Fibroblast of upper back skin (primary cell): ENCODE results near the gene CPA2.

ENCODE experiments used
- DNase-seq: peaks from one replicate; pipeline ENCODE4 v3.0.0-alpha.2; 2013

The CPA2 gene

GRCh38 chr7:130256704-130257103 lies 10.0 kb upstream of the CPA2 start:
- DNase-seq: no peak

DNA sequence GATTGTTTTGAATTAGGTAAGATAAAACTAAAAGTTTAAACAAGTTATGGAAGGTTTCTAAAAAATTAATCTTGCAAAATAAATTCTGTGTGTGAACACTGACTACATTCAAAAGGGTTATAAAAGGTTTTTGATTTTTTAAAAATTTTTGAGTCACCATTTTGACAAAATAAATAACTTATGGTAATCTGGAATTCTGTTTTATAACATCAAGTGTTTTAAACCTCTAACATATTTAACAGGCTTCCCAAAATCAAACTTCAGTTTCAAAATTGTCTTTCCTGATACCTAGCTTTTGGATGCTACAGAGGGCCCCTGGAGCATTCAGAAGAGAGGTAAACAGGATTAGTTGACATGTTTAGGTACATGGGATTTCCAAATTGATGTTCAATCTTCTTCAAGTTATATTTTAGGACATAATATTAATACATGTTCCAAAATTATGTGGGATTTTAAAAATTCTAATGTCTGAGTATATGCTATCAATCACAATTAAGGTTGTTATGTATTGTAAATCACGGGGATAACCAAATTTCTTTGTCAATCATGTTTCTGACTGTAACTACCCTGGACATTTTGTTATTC lies 8.1 kb upstream of the CPA2 start:
- DNase-seq: no peak

DNA sequence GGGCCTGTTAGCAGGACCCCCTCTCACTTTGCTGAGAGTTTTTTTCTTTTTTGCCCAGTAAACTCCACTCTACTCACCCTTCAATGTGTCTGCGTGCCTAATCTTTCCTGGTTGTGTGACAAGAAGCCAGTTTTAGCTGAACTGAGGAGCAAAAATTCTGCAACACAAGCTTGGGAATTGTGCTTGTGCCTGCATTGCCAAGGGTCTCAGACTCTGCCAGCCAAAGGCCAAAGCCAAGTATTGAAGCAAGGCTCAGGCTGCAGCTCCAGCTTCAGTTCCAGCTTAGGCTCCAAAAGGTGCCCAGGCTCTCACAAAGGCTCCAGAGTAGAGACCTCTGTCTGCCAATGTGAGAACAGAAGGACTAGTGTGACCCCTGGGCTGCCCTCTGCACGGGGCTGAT lies 4.2 kb upstream of the CPA2 start:
- DNase-seq: no peak

- DNase-seq: no peak
Observed at GRCh38 chr7:130263130-130263529, 3.5 kb upstream of the CPA2 start.

- DNase-seq: no peak
Observed at GRCh38 chr7:130266961-130267321, 278 bp downstream of the CPA2 start.

DNA sequence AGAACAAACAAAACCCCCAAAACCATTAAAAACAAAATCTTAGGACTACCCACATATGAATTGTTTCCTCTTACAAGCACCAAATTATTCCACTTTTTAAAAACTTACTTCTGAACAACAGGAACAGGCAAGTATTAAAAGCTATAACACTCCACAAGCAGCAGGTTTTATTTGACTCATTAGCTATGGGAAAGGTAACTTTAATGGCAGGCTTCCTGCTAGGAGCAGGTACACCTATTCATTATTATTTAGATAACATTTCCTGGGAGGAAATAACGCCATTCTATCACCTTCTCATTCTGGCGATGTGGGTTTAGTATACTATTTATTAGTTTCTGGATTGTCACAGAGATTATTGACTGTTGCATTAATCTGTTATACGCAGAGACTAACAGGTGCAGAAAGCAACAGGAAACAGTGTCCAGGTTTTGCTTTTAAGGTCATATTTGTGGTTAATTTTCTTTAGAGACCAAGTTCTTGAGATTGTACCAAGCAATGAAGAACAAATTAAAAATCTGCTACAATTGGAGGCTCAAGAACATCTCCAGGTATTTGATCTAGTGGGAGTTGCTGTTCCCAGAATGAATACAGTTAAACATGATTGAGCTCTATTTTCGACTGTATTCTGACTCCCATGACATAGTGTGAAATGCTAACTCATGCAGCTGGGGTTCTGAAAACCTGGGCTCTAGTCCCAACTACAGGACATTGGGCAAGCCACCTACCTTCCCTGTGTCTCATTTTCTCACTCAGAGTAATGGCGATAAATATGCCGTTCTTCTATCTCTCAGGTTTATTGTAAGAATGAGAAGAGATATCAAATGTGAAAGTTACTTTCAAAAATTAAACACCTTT lies 2.0 kb downstream of the CPA2 start:
- DNase-seq: no peak

DNA sequence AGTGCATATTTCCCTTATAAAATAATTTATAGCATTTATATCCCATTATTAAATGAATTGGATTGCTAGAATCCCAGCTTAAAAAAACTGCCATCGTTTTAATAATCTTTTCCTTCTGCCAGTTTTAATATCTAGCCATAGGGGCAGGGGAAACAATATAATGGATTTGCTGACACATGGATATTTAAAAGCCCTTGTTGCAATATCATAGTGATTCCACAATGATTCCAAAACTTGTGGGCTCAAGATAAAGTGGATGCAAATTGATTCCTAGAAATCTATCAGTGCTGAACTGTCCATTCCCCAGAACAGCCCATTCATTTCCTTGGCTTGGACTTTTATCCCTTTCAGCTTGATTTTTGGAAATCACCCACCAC lies 2.6 kb downstream of the CPA2 start:
- DNase-seq: no peak

GRCh38 chr7:130270947-130271800 lies 4.5 kb downstream of the CPA2 start:
- peak; percentile 31 for DNase-seq

GRCh38 chr7:130272381-130273080 lies 5.9 kb downstream of the CPA2 start:
- no peak for DNase-seq

- peak; percentile 89 for DNase-seq
Observed at GRCh38 chr7:130273081-130273932, 6.6 kb downstream of the CPA2 start.

- DNase-seq: peak; percentile 86
Observed at GRCh38 chr7:130273933-130274255, 7.2 kb downstream of the CPA2 start.

DNA sequence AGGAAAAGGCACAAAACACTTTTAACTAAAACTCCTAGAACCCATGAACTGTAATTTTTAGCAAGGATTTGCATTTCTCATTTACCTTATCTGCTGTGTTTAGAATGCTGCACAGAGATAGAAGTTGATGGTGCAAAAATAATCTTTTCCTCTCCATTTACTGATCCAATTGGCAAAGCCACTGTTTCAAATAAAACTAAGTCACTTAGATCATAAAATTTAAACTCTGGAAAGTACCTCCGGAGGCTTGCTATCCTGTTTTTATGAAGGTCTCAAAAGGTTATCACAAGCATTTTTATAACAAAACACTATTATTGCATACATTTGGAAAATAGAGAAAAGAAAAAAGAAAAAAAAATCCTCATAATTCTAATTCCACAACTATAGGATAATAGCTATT lies 7.6 kb downstream of the CPA2 start:
- DNase-seq: no peak

DNA sequence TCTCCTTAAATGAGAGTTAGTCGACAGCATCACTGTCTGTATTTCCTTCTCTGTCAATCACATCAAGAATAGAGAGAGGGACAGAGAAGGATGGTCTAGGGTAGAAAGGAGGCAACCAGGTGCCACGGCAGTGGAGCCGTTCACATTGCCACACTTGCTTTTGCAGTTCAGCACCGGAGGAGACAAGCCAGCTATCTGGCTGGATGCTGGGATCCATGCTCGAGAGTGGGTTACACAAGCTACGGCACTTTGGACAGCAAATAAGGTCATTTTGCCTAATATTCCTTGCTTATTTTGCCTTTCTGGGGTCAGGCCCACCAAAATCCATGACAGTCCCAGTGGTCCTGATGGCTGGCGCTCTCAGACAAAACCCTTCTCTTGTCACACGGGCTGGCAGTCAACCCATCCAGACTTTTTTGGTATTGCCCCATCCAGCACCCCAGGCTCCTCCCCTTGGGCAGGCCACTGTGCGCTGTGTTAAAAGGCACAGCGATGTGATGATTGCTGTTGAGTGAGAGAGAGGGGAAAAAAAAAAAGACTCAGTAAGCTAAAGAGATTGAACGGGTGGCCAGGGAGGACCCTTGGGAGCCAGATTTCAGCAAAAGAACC lies 8.4 kb downstream of the CPA2 start:
- no peak for DNase-seq

- DNase-seq: peak; percentile 83
Observed at GRCh38 chr7:130275826-130276297, 9.2 kb downstream of the CPA2 start.

- peak; percentile 87 for DNase-seq
Observed at GRCh38 chr7:130276796-130277762, 10.4 kb downstream of the CPA2 start.

- DNase-seq: peak; percentile 78
Observed at GRCh38 chr7:130277763-130278643, 11.3 kb downstream of the CPA2 start.

GRCh38 chr7:130278860-130279259 lies 12.2 kb downstream of the CPA2 start:
- DNase-seq: peak; percentile 98

DNA sequence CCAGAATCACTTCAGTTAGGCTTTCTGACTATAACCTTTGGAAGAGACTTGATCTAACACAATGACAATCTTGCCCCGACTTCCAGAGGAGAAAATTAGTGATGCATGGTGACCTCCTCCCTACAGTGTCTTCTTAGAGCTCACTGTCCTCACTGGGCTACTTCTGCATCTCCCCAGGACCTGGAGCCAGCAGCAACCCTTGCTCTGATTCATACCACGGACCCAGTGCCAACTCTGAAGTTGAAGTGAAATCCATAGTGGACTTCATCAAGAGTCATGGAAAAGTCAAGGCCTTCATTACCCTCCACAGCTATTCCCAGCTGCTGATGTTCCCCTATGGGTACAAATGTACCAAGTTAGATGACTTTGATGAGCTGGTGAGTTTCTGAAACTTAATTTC lies 12.6 kb downstream of the CPA2 start:
- DNase-seq: no peak

DNA sequence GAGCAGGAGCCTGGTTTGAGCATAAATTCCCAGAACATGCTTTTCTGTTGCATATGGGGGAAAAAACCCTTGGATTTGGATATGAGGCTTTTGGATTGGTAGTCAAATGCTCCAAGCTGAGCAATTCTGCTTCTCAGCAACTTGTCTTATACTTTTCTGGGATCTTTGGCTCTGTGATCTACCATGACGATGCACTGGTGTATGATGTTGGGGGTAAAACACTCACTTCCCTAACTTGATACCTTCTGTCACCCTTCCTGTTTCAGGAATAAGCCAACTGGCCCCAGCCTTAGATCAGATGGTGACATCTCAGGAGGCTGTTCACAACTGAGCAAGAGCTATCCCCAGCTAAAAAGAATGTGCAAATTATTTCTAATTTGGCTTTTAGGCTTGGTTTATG lies 13.2 kb downstream of the CPA2 start:
- no peak for DNase-seq
